GM12878 (cell line): ENCODE measurements around the gene CCNDBP1. TPM values are rescaled to one million over a fixed set of nuclear protein-coding genes. Genes with fewer than 3 reads are reported as not detected.

Experiments
- ATAC-seq: fragments of 200-7000 bp; cut with Tn5 transposase; 3 replicates; pipeline ENCODE4 v1.9.1; 2020; ENCODE audit warnings: mild to moderate bottlenecking, moderate library complexity
- BruUV-seq: library from RNA; stranded (reverse); fragments of 400-500 nt; replicated peaks from 2 replicates; lab custom pipeline; 2021; lab: Mats Ljungman, UMichigan
- CTCF ChIA-PET: fragments of 300-600 bp; sonication (Branson Sonifier 250); formaldehyde crosslinking; extraction: SDS; loops from one replicate; lab custom pipeline; 2021; ENCODE audit warnings: inconsistent platforms; lab: Yijun Ruan, JAX
- POLR2A ChIA-PET: fragments of 350-600 bp; formaldehyde crosslinking; extraction: SDS; loops from one replicate; lab custom pipeline; 2021; ENCODE audit warnings: inconsistent platforms; lab: Charles Lee
- RAD21 ChIA-PET: fragments of 300-600 bp; sonication (Branson Sonifier 250); formaldehyde crosslinking; loops from one replicate; lab custom pipeline; 2023; ENCODE audit warnings: antibody characterized with exemption; ENCODE audit not compliant: unreplicated experiment; lab: Charles Lee
- SMC1A ChIA-PET: fragments of 300-600 bp; sonication (Branson Sonifier 250); formaldehyde crosslinking; loops from one replicate; lab custom pipeline; 2023; ENCODE audit not compliant: unreplicated experiment, uncharacterized antibody; lab: Charles Lee
- DNase-seq: peaks from one replicate; pipeline ENCODE4 v3.0.0-alpha.2; 2011; ENCODE audit warnings: low read depth, low spot score
- FAIRE-seq: peaks from 3 replicates; lab custom pipeline; 2011; peaks lifted over from hg19 to GRCh38; lab: Jason Lieb, UNC
- H2AFZ ChIP-seq: 2 replicates; pipeline ENCODE4 v1.6.0; 2011; ENCODE audit warnings: low read depth, low read length, control low read depth; ENCODE audit not compliant: control insufficient read depth
- H3K27ac ChIP-seq: 2 replicates; pipeline ENCODE4 v1.5.1; 2011; ENCODE audit warnings: control low read depth; ENCODE audit not compliant: control insufficient read depth, insufficient read depth
- H3K27me3 ChIP-seq, 2 experiments: replicated peaks in 1 of 2; 2 replicates each; pipeline versions ENCODE4 v1.6.0 to v1.6.1; 2011; ENCODE audit warnings: low read length in 1 of 2; ENCODE audit not compliant: control insufficient read depth in 2 of 2, insufficient read depth in 2 of 2
- H3K36me3 ChIP-seq, 2 experiments: 2 replicates each; pipeline ENCODE4 v1.5.1; 2011; ENCODE audit warnings: low read length in 1 of 2; ENCODE audit not compliant: control insufficient read depth in 2 of 2, insufficient read depth in 2 of 2
- H3K4me1 ChIP-seq: 2 replicates; pipeline ENCODE4 v1.6.1; 2011; ENCODE audit warnings: mild to moderate bottlenecking, low read length, moderate library complexity, mixed read lengths; ENCODE audit not compliant: control insufficient read depth, insufficient read depth
- H3K4me2 ChIP-seq: 2 replicates; pipeline ENCODE4 v1.6.0; 2011; ENCODE audit warnings: control low read depth; ENCODE audit not compliant: control insufficient read depth, insufficient read depth
- H3K4me3 ChIP-seq: fragments of 200-600 bp; sonication (generic); 2 replicates; pipeline ENCODE4 v1.5.1; 2016
- H3K79me2 ChIP-seq: 2 replicates; pipeline ENCODE4 v1.6.0; 2011; ENCODE audit warnings: low read length; ENCODE audit not compliant: control insufficient read depth, insufficient read depth
- H3K9ac ChIP-seq: 2 replicates; pipeline ENCODE4 v1.8.0; 2011; ENCODE audit warnings: low read length, control low read depth, mixed read lengths; ENCODE audit not compliant: control insufficient read depth, insufficient read depth
- H3K9me3 ChIP-seq: replicated peaks from 3 replicates; pipeline ENCODE4 v1.5.1; 2011; ENCODE audit warnings: mild to moderate bottlenecking, low read length; ENCODE audit not compliant: control insufficient read depth, insufficient read depth
- H4K20me1 ChIP-seq: 2 replicates; pipeline ENCODE4 v1.6.0; 2011; ENCODE audit not compliant: control insufficient read depth, insufficient read depth
- BHLHE40 ChIP-seq, 2 experiments: fragments of 450-650 bp in 1 of 2; IDR thresholded peaks; 2 replicates each; pipeline ENCODE4 v1.6.1; 2011 to 2017; ENCODE audit warnings: low read depth in 2 of 2, borderline replicate concordance in 1 of 2, improper control_type of control experiment in 1 of 2, low read length in 1 of 2, mild to moderate bottlenecking in 1 of 2
- IRF3 ChIP-seq: fragments of 450-650 bp; IDR thresholded peaks from 2 replicates; pipeline ENCODE4 v1.6.1; 2014; ENCODE audit warnings: mild to moderate bottlenecking
- MEF2A ChIP-seq: IDR thresholded peaks from 2 replicates; pipeline ENCODE4 v1.6.1; 2011; ENCODE audit warnings: low read depth, mild to moderate bottlenecking, low read length, moderate library complexity; ENCODE audit not compliant: insufficient read depth
- MTA2 ChIP-seq: fragments of 450-650 bp; IDR thresholded peaks from 2 replicates; pipeline ENCODE4 v1.6.1; 2016; ENCODE audit warnings: low read depth, mild to moderate bottlenecking, moderate library complexity
- NBN ChIP-seq: fragments of 450-650 bp; IDR thresholded peaks from 2 replicates; pipeline ENCODE4 v1.6.1; 2016
- PAX8 ChIP-seq: fragments of 450-650 bp; IDR thresholded peaks from 2 replicates; pipeline ENCODE4 v1.6.1; 2017; ENCODE audit warnings: mild to moderate bottlenecking, moderate library complexity
- SUZ12 ChIP-seq: fragments of 200-600 bp; sonication (generic); IDR thresholded peaks from one replicate; pipeline ENCODE4 v1.6.1; 2018; ENCODE audit warnings: antibody characterized with exemption, mild to moderate bottlenecking; ENCODE audit not compliant: unreplicated experiment
- ZBTB11 ChIP-seq: fragments of 450-650 bp; formaldehyde crosslinking; IDR thresholded peaks from 2 replicates; pipeline ENCODE4 v1.5.0; 2022; ENCODE audit warnings: mild to moderate bottlenecking, missing genetic modification characterization
- ZNF274 ChIP-seq: IDR thresholded peaks from one replicate; pipeline ENCODE4 v1.8.0; 2011; ENCODE audit not compliant: insufficient read length, insufficient read depth
- WGBS: methylation state at CpG from one replicate; pipeline ENCODE4 v1.1.6; 2016; ENCODE audit warnings: low lambda C conversion rate; ENCODE audit not compliant: insufficient replicate concordance, insufficient coverage; ENCODE audit errors: missing lambda C conversion rate; 5-methylcytosine and 5-hydroxymethylcytosine counted together
- in situ Hi-C: fragments of 300-500 bp; cut with MboI; formaldehyde crosslinking; loops from 9 replicates; pipeline ENCODE4 v1.14.3; 2018; ENCODE audit warnings: mixed read lengths
- intact Hi-C: fragments of 100-400 bp; cut with micrococcal nuclease; formaldehyde crosslinking; loops from one replicate; pipeline ENCODE4 v1.14.2; 2022; ENCODE audit not compliant: unreplicated experiment
- polyA plus RNA-seq, 11 experiments: library from polyadenylated mRNA; depleted of rRNA in 4 of 11; unstranded in 6 of 11; stranded (reverse) in 5 of 11; fragments of >200 nt; fragmentation: Nextera tagmentation in 4 of 11; fragmentation: Illumina TruSeq in 1 of 11; extraction: Ambion mirVana in 4 of 11; extraction: Trizol in 1 of 11; gene quantifications; 1 replicate in 1 of 11; 2 replicates in 10 of 11; pipeline versions ENCODE4 v1.2.1 to v1.2.3, GENCODE V29; 2011 to 2016; ENCODE audit warnings: inconsistent platforms in 2 of 11, missing spikeins in 2 of 11, low read depth in 1 of 11
- total RNA-seq, 4 experiments: library from RNA; depleted of rRNA in 3 of 4; stranded (reverse); fragments of >200 nt in 3 of 4; fragmentation: Illumina TruSeq in 1 of 4; extraction: Trizol in 1 of 4; gene quantifications; 2 replicates each; pipeline versions ENCODE4 v1.2.1 to v1.2.3, GENCODE V29; 2013 to 2021

Gene CCNDBP1
- total and polyA plus RNA-seq, 10 of the 15 experiments (the other 5 are each of a cell fraction or from before 2014, with no cell fraction given) = 30.1 to 86.7 (median 42.2) TPM

- no TSS peak for BruUV-seq
- Histone ChIP-seq H4K20me1 (no peaks in the 10 kb centered on the region), H3K9ac (no peak overlapping the region), H3K4me1 (no peaks in the 10 kb centered on the region), H2AFZ (no peak overlapping the region), H3K27ac (no peak overlapping the region), H3K79me2 (no peaks in the 10 kb centered on the region), H3K27me3 (no peaks in the 10 kb centered on the region), H3K9me3 (no peaks in the 10 kb centered on the region; the same call in 2 of the 3 replicates), H3K4me2 (no peak overlapping the region), H3K36me3 (peaks cover 2 to 37% of the 10 kb centered on the region in 2 experiments; a peak in 3 of 4 replicates), H3K4me3 (no peak overlapping the region)
- 90% methylated on average over 2 of the region's 2 CpGs for WGBS
- intact Hi-C loops = no loop called here
- TF ChIP-seq MTA2 (no peak), NBN (no peak), ZBTB11 (no peak), SUZ12 (no peak), PAX8 (no peak), ZNF274 (no peak), BHLHE40 (IDR thresholded peaks at IDR 0.05; ENCODE audit: borderline replicate concordance in 1 of 2, low read depth in 2 of 2, low read length in 1 of 2) (no peak), MEF2A (no peak), IRF3 (no peak)
- SMC1A ChIA-PET = interaction anchor here (0.9 to 3.7 kb wide), 6 partner anchors 11 to 75 kb away, joined by 3 to 17 read pairs (median 3); no protein-coding TSS in a partner anchor
- DNase-seq = no peak
- RAD21 ChIA-PET = interaction anchor here (0.6 to 6.5 kb wide), 4 partner anchors 10 to 92 kb away, joined by 4 to 28 read pairs (median 12); no protein-coding TSS in a partner anchor
- ATAC-seq = no peak
- in situ Hi-C loops = no loop called here
- POLR2A ChIA-PET = interaction anchor here (0.7 to 1.3 kb wide), 4 partner anchors 10 to 15 kb away, joined by 3 read pairs; no protein-coding TSS in a partner anchor
- FAIRE-seq = no peak
- CTCF ChIA-PET = interaction anchor here (0.7 to 6.8 kb wide), 8 partner anchors 8 to 509 kb away, joined by 3 to 70 read pairs (median 4); no protein-coding TSS in a partner anchor
These were observed 8.5 kb downstream of the CCNDBP1 start for GRCh38 chr15:43193710-43194109.
